IMR-90 (cell line): ENCODE results near the gene KCNQ1. TPM values are rescaled to one million over a fixed set of nuclear protein-coding genes. Genes with fewer than 3 reads are reported as not detected.

Experiments used
- ATAC-seq: fragments of 200-7000 bp; cut with Tn5 transposase; 2 replicates; pipeline ENCODE4 v1.9.1; 2020; ENCODE audit warnings: low read depth, mild to moderate bottlenecking, moderate library complexity
- BruUV-seq: library from RNA; stranded (reverse); fragments of 400-500 nt; replicated peaks from 2 replicates; lab custom pipeline; 2021; lab: Mats Ljungman, UMichigan
- CTCF ChIA-PET: fragments of 300-600 bp; formaldehyde crosslinking; extraction: SDS; loops from one replicate; lab custom pipeline; 2021; ENCODE audit warnings: antibody characterized with exemption; lab: Yijun Ruan, JAX
- POLR2A ChIA-PET: fragments of 300-600 bp; sonication (Branson Sonifier 250); formaldehyde crosslinking; loops from one replicate; lab custom pipeline; 2022; ENCODE audit warnings: antibody characterized with exemption; ENCODE audit not compliant: unreplicated experiment; lab: Charles Lee
- DNase-seq: peaks from one replicate; pipeline ENCODE4 v3.0.0; 2013
- H2AFZ ChIP-seq: replicated peaks from 2 replicates; pipeline ENCODE3; 2013; ENCODE audit warnings: low read length, mild to moderate bottlenecking; ENCODE audit not compliant: poor library complexity
- H2AK5ac ChIP-seq: 2 replicates; pipeline ENCODE4 v1.6.1; 2013; ENCODE audit warnings: low read depth, low read length, inconsistent platforms
- H2AK9ac ChIP-seq: replicated peaks from 2 replicates; pipeline ENCODE3; 2013; ENCODE audit warnings: mild to moderate bottlenecking, low read depth, low read length, moderate library complexity; ENCODE audit not compliant: poor library complexity
- H2BK120ac ChIP-seq: 2 replicates; pipeline ENCODE4 v1.6.1; 2013; ENCODE audit warnings: low read depth, low read length, inconsistent platforms
- H2BK15ac ChIP-seq: 3 replicates; pipeline ENCODE4 v1.6.1; 2013; ENCODE audit warnings: low read depth, low read length, inconsistent platforms
- H2BK20ac ChIP-seq: 2 replicates; pipeline ENCODE4 v1.6.1; 2013; ENCODE audit warnings: low read depth, mild to moderate bottlenecking, inconsistent platforms, low read length, moderate library complexity
- H2BK5ac ChIP-seq: 2 replicates; pipeline ENCODE4 v1.6.1; 2013; ENCODE audit warnings: mild to moderate bottlenecking, low read depth, low read length, inconsistent platforms; ENCODE audit not compliant: poor library complexity, severe bottlenecking
- H3K14ac ChIP-seq: replicated peaks from 2 replicates; pipeline ENCODE4 v1.6.1; 2013; ENCODE audit warnings: low read depth, low read length, inconsistent platforms
- H3K18ac ChIP-seq: 2 replicates; pipeline ENCODE4 v1.6.1; 2013; ENCODE audit warnings: low read depth, low read length, control low read depth
- H3K23ac ChIP-seq: 2 replicates; pipeline ENCODE4 v1.6.1; 2013; ENCODE audit warnings: low read depth, low read length, inconsistent platforms
- H3K27ac ChIP-seq: 2 replicates; pipeline ENCODE4 v1.5.1; 2013; ENCODE audit warnings: mild to moderate bottlenecking, control low read depth, low read length; ENCODE audit not compliant: insufficient read depth
- H3K27me3 ChIP-seq: 2 replicates; pipeline ENCODE4 v1.6.1; 2013; ENCODE audit warnings: low read length; ENCODE audit not compliant: control insufficient read depth, insufficient read depth
- H3K36me3 ChIP-seq: 2 replicates; pipeline ENCODE4 v1.6.1; 2013; ENCODE audit warnings: low read length, mixed read lengths; ENCODE audit not compliant: control insufficient read depth, insufficient read depth
- H3K4ac ChIP-seq: 2 replicates; pipeline ENCODE4 v1.6.1; 2013; ENCODE audit warnings: low read depth, low read length, inconsistent platforms
- H3K4me1 ChIP-seq: 2 replicates; pipeline ENCODE4 v1.6.1; 2013; ENCODE audit warnings: low read length, mixed read lengths; ENCODE audit not compliant: control insufficient read depth, insufficient read depth
- H3K4me2 ChIP-seq: 2 replicates; pipeline ENCODE4 v1.6.1; 2013; ENCODE audit warnings: low read depth, mild to moderate bottlenecking, control low read depth, low read length, moderate library complexity
- H3K4me3 ChIP-seq: 2 replicates; pipeline ENCODE4 v1.5.1; 2013; ENCODE audit warnings: low read depth, mild to moderate bottlenecking, control low read depth, low read length, moderate library complexity; ENCODE audit not compliant: insufficient read depth
- H3K56ac ChIP-seq: 2 replicates; pipeline ENCODE4 v1.6.1; 2013; ENCODE audit warnings: low read length, inconsistent platforms; ENCODE audit not compliant: insufficient read depth; ENCODE audit errors: extremely low read depth
- H3K79me1 ChIP-seq, 2 experiments: 2 replicates each; pipeline ENCODE4 v1.6.1; 2013; ENCODE audit warnings: low read length in 2 of 2, inconsistent platforms in 1 of 2, low read depth in 1 of 2
- H3K9ac ChIP-seq: 2 replicates; pipeline ENCODE4 v1.6.1; 2013; ENCODE audit warnings: low read depth, low read length, control low read depth
- H3K9me1 ChIP-seq: 2 replicates; pipeline ENCODE4 v1.6.1; 2013; ENCODE audit warnings: low read length, inconsistent platforms; ENCODE audit not compliant: insufficient read depth
- H3K9me3 ChIP-seq: 2 replicates; pipeline ENCODE4 v1.6.1; 2013; ENCODE audit warnings: low read length; ENCODE audit not compliant: control insufficient read depth, insufficient read depth
- H4K20me1 ChIP-seq: 2 replicates; pipeline ENCODE4 v1.6.1; 2013; ENCODE audit warnings: low read length, inconsistent platforms; ENCODE audit not compliant: insufficient read depth
- H4K5ac ChIP-seq: 2 replicates; pipeline ENCODE4 v1.6.1; 2013; ENCODE audit warnings: mild to moderate bottlenecking, low read depth, low read length, control low read depth
- H4K8ac ChIP-seq, 2 experiments: 2 replicates each; pipeline ENCODE4 v1.6.1; 2013; ENCODE audit warnings: low read depth in 2 of 2, low read length in 2 of 2, control low read depth in 1 of 2, inconsistent platforms in 1 of 2
- H4K91ac ChIP-seq: 2 replicates; pipeline ENCODE4 v1.6.1; 2013; ENCODE audit warnings: low read depth, low read length, inconsistent platforms; ENCODE audit not compliant: insufficient read depth
- CEBPB ChIP-seq: IDR thresholded peaks from 2 replicates; pipeline ENCODE4 v1.6.1; 2012; ENCODE audit warnings: low read depth, low read length, improper control_type of control experiment
- CHD1 ChIP-seq: IDR thresholded peaks from 2 replicates; pipeline ENCODE4 v1.6.1; 2012; ENCODE audit warnings: low read depth, low read length, improper control_type of control experiment
- MAZ ChIP-seq: IDR thresholded peaks from 2 replicates; pipeline ENCODE4 v1.6.1; 2012; ENCODE audit warnings: low read depth, mild to moderate bottlenecking, low read length, improper control_type of control experiment, moderate library complexity, borderline replicate concordance
- POLR2A ChIP-seq: IDR thresholded peaks from 2 replicates; pipeline ENCODE4 v1.6.1; 2012; ENCODE audit warnings: mild to moderate bottlenecking, low read depth, low read length
- SMC3 ChIP-seq: fragments of 150-350 bp; IDR thresholded peaks from 2 replicates; pipeline ENCODE4 v1.6.1; 2016; ENCODE audit warnings: low read depth, mild to moderate bottlenecking, antibody characterized with exemption, low read length, moderate library complexity
- WGBS, 2 experiments: methylation state at CpG; one replicate each; pipeline versions ENCODE4 v1.1.5 to v1.1.7; 2013; ENCODE audit warnings: missing lambda C conversion rate in 2 of 2; ENCODE audit not compliant: insufficient read length in 1 of 2; ENCODE audit errors: extremely low coverage in 2 of 2; 5-methylcytosine and 5-hydroxymethylcytosine counted together
- dilution Hi-C: fragments of 300-500 bp; cut with HindIII; formaldehyde crosslinking; loops from one replicate; pipeline ENCODE4 v1.14.3; 2018; ENCODE audit warnings: low sequenced_read_pairs; ENCODE audit not compliant: unreplicated experiment
- in situ Hi-C: fragments of 300-500 bp; cut with MboI; formaldehyde crosslinking; loops from 3 replicates; pipeline ENCODE4 v1.14.3; 2019; ENCODE audit warnings: low sequenced_read_pairs, inconsistent platforms, mixed read lengths
- intact Hi-C: fragments of 100-400 bp; cut with micrococcal nuclease; formaldehyde crosslinking; loops from 2 replicates; pipeline ENCODE4 v1.10.0; 2022
- polyA plus RNA-seq, 3 experiments: library from polyadenylated mRNA; depleted of rRNA; stranded (reverse); fragments of >200 nt; gene quantifications; 2 replicates each; pipeline ENCODE4 v1.2.3, GENCODE V29; 2012; ENCODE audit warnings: low replicate concordance in 1 of 3
- total RNA-seq: library from RNA; depleted of rRNA; stranded (reverse); fragments of >200 nt; gene quantifications from 2 replicates; pipeline ENCODE4 v1.2.3, GENCODE V29; 2012
- TF ChIP-seq, protein P1 (sequence below): conservative IDR thresholded peaks from 2 replicates; pipeline ENCODE4 v1.5.1; 2012; ENCODE audit warnings: mild to moderate bottlenecking, low read depth, low read length, improper control_type of control experiment
- TF ChIP-seq, protein P2 (sequence below): fragments of 150-350 bp; IDR thresholded peaks from 2 replicates; pipeline ENCODE4 v1.6.1; 2016; ENCODE audit warnings: low read depth, mild to moderate bottlenecking, low read length, moderate library complexity, borderline replicate concordance

KCNQ1 gene
- total and polyA plus RNA-seq, 2 of the 4 experiments (the other 2 are of a cell fraction) = 0.07 TPM; not detected in 1

DNA sequence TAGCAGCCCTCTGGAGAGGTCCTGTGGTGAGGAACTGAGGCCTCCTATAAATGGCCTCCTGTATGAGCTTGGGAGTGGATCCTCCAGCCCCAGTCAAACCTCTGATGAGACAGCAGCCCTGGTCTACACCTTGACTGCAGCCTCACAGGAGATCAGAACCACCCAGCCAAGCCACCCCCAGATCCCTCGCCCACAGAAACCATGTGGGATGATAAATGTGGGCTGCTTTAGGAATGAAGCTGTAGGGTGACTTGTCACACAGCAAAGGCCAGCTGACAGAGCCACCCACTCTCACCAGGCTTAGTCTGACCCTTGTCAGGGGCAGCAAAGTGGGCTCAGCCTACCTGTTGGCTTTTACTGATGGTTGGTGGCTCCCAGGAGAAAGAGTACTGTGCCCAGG lies 261.5 kb downstream of the KCNQ1 start:
- no peak overlapping the region for H3K4me3 ChIP-seq
- WGBS, 2 experiments = no CpG with 5 or more reads among the region's 1 CpG
- dilution Hi-C loops (no loop called here), intact Hi-C loops (no loop called here), in situ Hi-C loops (no loop called here)
- no peak overlapping the region for H3K18ac ChIP-seq
- ATAC-seq (no peak), DNase-seq (no peak)
- no peaks in the 10 kb centered on the region for H3K36me3 ChIP-seq
- H2AK5ac ChIP-seq = no peak overlapping the region
- no peak overlapping the region for H2AK9ac ChIP-seq
- H4K5ac ChIP-seq = no peak overlapping the region
- no peak overlapping the region for H3K4me2 ChIP-seq
- no peak overlapping the region for H2AFZ ChIP-seq
- no peaks in the 10 kb centered on the region for H3K9me1 ChIP-seq
- H2BK15ac ChIP-seq = no peak overlapping the region
- CTCF ChIA-PET = no interaction called here
- BruUV-seq = no TSS peak
- no peak overlapping the region for H2BK120ac ChIP-seq
- no peak overlapping the region for H4K8ac ChIP-seq
- POLR2A ChIA-PET = no interaction called here
- TF ChIP-seq, protein P1, sequence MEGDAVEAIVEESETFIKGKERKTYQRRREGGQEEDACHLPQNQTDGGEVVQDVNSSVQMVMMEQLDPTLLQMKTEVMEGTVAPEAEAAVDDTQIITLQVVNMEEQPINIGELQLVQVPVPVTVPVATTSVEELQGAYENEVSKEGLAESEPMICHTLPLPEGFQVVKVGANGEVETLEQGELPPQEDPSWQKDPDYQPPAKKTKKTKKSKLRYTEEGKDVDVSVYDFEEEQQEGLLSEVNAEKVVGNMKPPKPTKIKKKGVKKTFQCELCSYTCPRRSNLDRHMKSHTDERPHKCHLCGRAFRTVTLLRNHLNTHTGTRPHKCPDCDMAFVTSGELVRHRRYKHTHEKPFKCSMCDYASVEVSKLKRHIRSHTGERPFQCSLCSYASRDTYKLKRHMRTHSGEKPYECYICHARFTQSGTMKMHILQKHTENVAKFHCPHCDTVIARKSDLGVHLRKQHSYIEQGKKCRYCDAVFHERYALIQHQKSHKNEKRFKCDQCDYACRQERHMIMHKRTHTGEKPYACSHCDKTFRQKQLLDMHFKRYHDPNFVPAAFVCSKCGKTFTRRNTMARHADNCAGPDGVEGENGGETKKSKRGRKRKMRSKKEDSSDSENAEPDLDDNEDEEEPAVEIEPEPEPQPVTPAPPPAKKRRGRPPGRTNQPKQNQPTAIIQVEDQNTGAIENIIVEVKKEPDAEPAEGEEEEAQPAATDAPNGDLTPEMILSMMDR = no peak
- no peak for TF ChIP-seq MAZ
- no peak for TF ChIP-seq CHD1
- no peak for TF ChIP-seq CEBPB
- no peak for TF ChIP-seq SMC3
- TF ChIP-seq, protein P2, sequence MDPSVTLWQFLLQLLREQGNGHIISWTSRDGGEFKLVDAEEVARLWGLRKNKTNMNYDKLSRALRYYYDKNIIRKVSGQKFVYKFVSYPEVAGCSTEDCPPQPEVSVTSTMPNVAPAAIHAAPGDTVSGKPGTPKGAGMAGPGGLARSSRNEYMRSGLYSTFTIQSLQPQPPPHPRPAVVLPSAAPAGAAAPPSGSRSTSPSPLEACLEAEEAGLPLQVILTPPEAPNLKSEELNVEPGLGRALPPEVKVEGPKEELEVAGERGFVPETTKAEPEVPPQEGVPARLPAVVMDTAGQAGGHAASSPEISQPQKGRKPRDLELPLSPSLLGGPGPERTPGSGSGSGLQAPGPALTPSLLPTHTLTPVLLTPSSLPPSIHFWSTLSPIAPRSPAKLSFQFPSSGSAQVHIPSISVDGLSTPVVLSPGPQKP = no peak
- TF ChIP-seq POLR2A = no peak
- H3K14ac ChIP-seq = no peak overlapping the region
- no peak overlapping the region for H2BK20ac ChIP-seq
- no peak overlapping the region for H3K56ac ChIP-seq
- H3K9me3 ChIP-seq = peaks cover 7% of the 10 kb centered on the region
- no peak overlapping the region for H3K4ac ChIP-seq
- peaks cover 14% of the 10 kb centered on the region for H3K27me3 ChIP-seq
- H2BK5ac ChIP-seq = no peak overlapping the region
- no peak overlapping the region for H3K9ac ChIP-seq
- no peak overlapping the region for H3K23ac ChIP-seq
- H3K79me1 ChIP-seq = no peaks in the 10 kb centered on the region
- peaks cover 6% of the 10 kb centered on the region; the same call in 1 of the 2 replicates for H3K4me1 ChIP-seq
- no peak overlapping the region for H3K27ac ChIP-seq
- H4K91ac ChIP-seq = no peak overlapping the region
- H4K20me1 ChIP-seq = no peaks in the 10 kb centered on the region
